GM19023 (cell line): Measurements from ENCODE around the gene TH.

Experiments used
- ATAC-seq: cut with Tn5 transposase; IDR thresholded peaks from one replicate; pipeline ENCODE4 v1.9.1; 2021; ENCODE audit warnings: mild to moderate bottlenecking, moderate library complexity; ENCODE audit not compliant: unreplicated experiment

TH gene

GRCh38 chr11:2115308-2115707 lies 56.3 kb downstream of the TH start:
- ATAC-seq, result no peak

- ATAC-seq, result no peak
These were observed 57.0 kb downstream of the TH start for GRCh38 chr11:2114430-2115241.
